T-helper 1 cell treated with Interleukin-12 subunit alpha and Interleukin-12 subunit beta and Interleukin-4 antibody, amounts not matched to agents 30 μg/mL and 1 μg/mL, for 36 hours (primary cell): ENCODE data around the gene UCP2.

ENCODE experiments used
- H3K27ac Mint-ChIP-seq: one replicate; pipeline ENCODE4 v1.8.0; 2021; ENCODE audit warnings: mild to moderate bottlenecking, mixed read lengths
- H3K27me3 Mint-ChIP-seq: one replicate; pipeline ENCODE4 v1.8.0; 2021; ENCODE audit warnings: low read depth, mixed read lengths
- H3K36me3 Mint-ChIP-seq: one replicate; pipeline ENCODE4 v1.8.0; 2021; ENCODE audit warnings: low read depth, mixed read lengths
- H3K4me1 Mint-ChIP-seq: one replicate; pipeline ENCODE4 v1.8.0; 2021; ENCODE audit warnings: low read depth, mixed read lengths
- H3K4me3 Mint-ChIP-seq: one replicate; pipeline ENCODE4 v1.8.0; 2021; ENCODE audit warnings: mild to moderate bottlenecking, moderate library complexity, mixed read lengths
- H3K9me3 Mint-ChIP-seq: one replicate; pipeline ENCODE4 v1.8.0; 2021; ENCODE audit warnings: mixed read lengths

UCP2 gene

GRCh38 chr11:73982595-73982989 lies at the start of gene UCP2:
Gene UCP2 (minus strand): TSS chr11:73982843. CDS start chr11:73978378, 4,465 bp downstream.
- peaks cover 48% of the 10 kb centered on the region for H3K36me3 Mint-ChIP-seq

GRCh38 chr11:74030723-74031676 lies 48.4 kb upstream of the UCP2 start:
- Mint-ChIP-seq H3K36me3 (peaks cover 25% of the 10 kb centered on the region), H3K4me1 (peaks cover 32% of the 10 kb centered on the region), H3K27ac (peak overlapping the region; percentile 87), H3K27me3 (no peaks in the 10 kb centered on the region), H3K9me3 (no peaks in the 10 kb centered on the region), H3K4me3 (peak overlapping the region; percentile 61)

More at GRCh38 chr11:73982595-73982989, at the start of gene UCP2:
- peak within 1 kb of the TSS; percentile 96 for H3K4me3 Mint-ChIP-seq
- H3K27ac Mint-ChIP-seq, result peak within 1 kb of the TSS; percentile 99
- H3K4me1 Mint-ChIP-seq, result peaks cover 39% of the 10 kb centered on the region
- H3K27me3 Mint-ChIP-seq, result no peaks in the 10 kb centered on the region
- H3K9me3 Mint-ChIP-seq, result no peaks in the 10 kb centered on the region

GRCh38 chr11:74025467-74026166 lies 43.0 kb upstream of the UCP2 start:
- Mint-ChIP-seq H3K27me3 (no peaks in the 10 kb centered on the region), H3K27ac (peak overlapping the region; percentile 4), H3K36me3 (peaks cover 27% of the 10 kb centered on the region), H3K4me3 (no peak overlapping the region), H3K9me3 (no peaks in the 10 kb centered on the region), H3K4me1 (peaks cover 43% of the 10 kb centered on the region)

- peaks cover 24% of the 10 kb centered on the region for H3K36me3 Mint-ChIP-seq
- no peaks in the 10 kb centered on the region for H3K9me3 Mint-ChIP-seq
- H3K4me3 Mint-ChIP-seq, result no peak overlapping the region
Observed at GRCh38 chr11:74024261-74025029, 41.8 kb upstream of the UCP2 start.

GRCh38 chr11:74023276-74023675 lies 40.6 kb upstream of the UCP2 start:
- Mint-ChIP-seq H3K4me3 (no peak overlapping the region), H3K36me3 (peaks cover 21% of the 10 kb centered on the region), H3K9me3 (no peaks in the 10 kb centered on the region), H3K27me3 (no peaks in the 10 kb centered on the region), H3K4me1 (peaks cover 34% of the 10 kb centered on the region), H3K27ac (no peak overlapping the region)

More at GRCh38 chr11:74024261-74025029, 41.8 kb upstream of the UCP2 start:
- H3K27ac Mint-ChIP-seq, result peak overlapping the region; percentile 61
- peaks cover 35% of the 10 kb centered on the region for H3K4me1 Mint-ChIP-seq
- H3K27me3 Mint-ChIP-seq, result no peaks in the 10 kb centered on the region

- Mint-ChIP-seq H3K9me3 (no peaks in the 10 kb centered on the region), H3K4me1 (peaks cover 34% of the 10 kb centered on the region), H3K27me3 (no peaks in the 10 kb centered on the region)
Observed at GRCh38 chr11:74022546-74022945, 39.9 kb upstream of the UCP2 start.

GRCh38 chr11:74021998-74022397 lies 39.4 kb upstream of the UCP2 start:
- H3K27ac Mint-ChIP-seq, result no peak overlapping the region
- H3K36me3 Mint-ChIP-seq, result peaks cover 25% of the 10 kb centered on the region
- peaks cover 36% of the 10 kb centered on the region for H3K4me1 Mint-ChIP-seq
- no peak overlapping the region for H3K4me3 Mint-ChIP-seq
- no peaks in the 10 kb centered on the region for H3K27me3 Mint-ChIP-seq
- H3K9me3 Mint-ChIP-seq, result no peaks in the 10 kb centered on the region

More at GRCh38 chr11:74022546-74022945, 39.9 kb upstream of the UCP2 start:
- Mint-ChIP-seq H3K27ac (no peak overlapping the region), H3K36me3 (peaks cover 20% of the 10 kb centered on the region), H3K4me3 (no peak overlapping the region)

- Mint-ChIP-seq H3K27ac (no peak overlapping the region), H3K9me3 (no peaks in the 10 kb centered on the region), H3K27me3 (no peaks in the 10 kb centered on the region), H3K36me3 (peaks cover 27% of the 10 kb centered on the region), H3K4me1 (peaks cover 41% of the 10 kb centered on the region), H3K4me3 (no peak overlapping the region)
Observed at GRCh38 chr11:74020539-74020938, 37.9 kb upstream of the UCP2 start.

GRCh38 chr11:74019860-74020259 lies 37.2 kb upstream of the UCP2 start:
- H3K27me3 Mint-ChIP-seq, result no peaks in the 10 kb centered on the region
- H3K9me3 Mint-ChIP-seq, result no peaks in the 10 kb centered on the region
- no peak overlapping the region for H3K27ac Mint-ChIP-seq
- peaks cover 44% of the 10 kb centered on the region for H3K4me1 Mint-ChIP-seq
- H3K4me3 Mint-ChIP-seq, result no peak overlapping the region
- H3K36me3 Mint-ChIP-seq, result peaks cover 26% of the 10 kb centered on the region

- Mint-ChIP-seq H3K27me3 (no peaks in the 10 kb centered on the region), H3K9me3 (no peaks in the 10 kb centered on the region), H3K4me3 (no peak overlapping the region), H3K36me3 (peaks cover 26% of the 10 kb centered on the region), H3K27ac (no peak overlapping the region), H3K4me1 (peaks cover 46% of the 10 kb centered on the region)
Observed at GRCh38 chr11:74019104-74019738, 36.6 kb upstream of the UCP2 start.

- H3K4me3 Mint-ChIP-seq, result no peak overlapping the region
- H3K27me3 Mint-ChIP-seq, result no peaks in the 10 kb centered on the region
- peak overlapping the region; percentile 60 for H3K27ac Mint-ChIP-seq
- H3K36me3 Mint-ChIP-seq, result peaks cover 23% of the 10 kb centered on the region
- H3K4me1 Mint-ChIP-seq, result peaks cover 42% of the 10 kb centered on the region
- H3K9me3 Mint-ChIP-seq, result no peaks in the 10 kb centered on the region
Observed at GRCh38 chr11:74018331-74019005, 35.8 kb upstream of the UCP2 start.

GRCh38 chr11:74017631-74018030 lies 35.0 kb upstream of the UCP2 start:
- Mint-ChIP-seq H3K9me3 (no peaks in the 10 kb centered on the region), H3K4me1 (peaks cover 42% of the 10 kb centered on the region), H3K4me3 (no peak overlapping the region)

GRCh38 chr11:74015919-74016684 lies 33.5 kb upstream of the UCP2 start:
- Mint-ChIP-seq H3K27ac (peak overlapping the region; percentile 69), H3K9me3 (no peaks in the 10 kb centered on the region), H3K27me3 (no peaks in the 10 kb centered on the region), H3K36me3 (peaks cover 24% of the 10 kb centered on the region), H3K4me1 (peaks cover 54% of the 10 kb centered on the region), H3K4me3 (no peak overlapping the region)

More at GRCh38 chr11:74017631-74018030, 35.0 kb upstream of the UCP2 start:
- Mint-ChIP-seq H3K27me3 (no peaks in the 10 kb centered on the region), H3K36me3 (peaks cover 22% of the 10 kb centered on the region), H3K27ac (no peak overlapping the region)
